Esophagus squamous epithelium (tissue), 5 donors: ENCODE results near the gene APH1B. TPM values are rescaled to one million over a fixed set of nuclear protein-coding genes. Genes with fewer than 3 reads are reported as not detected.

ENCODE experiments used
- DNase-seq: peaks from one replicate; lab custom pipeline; 2025; lab: John Stamatoyannopoulos, UW
- H3K27ac ChIP-seq, 4 donors: fragments of 200-600 bp; sonication (generic); one replicate each; pipeline ENCODE4 v1.5.1; 2016 to 2019; ENCODE audit warnings: mild to moderate bottlenecking in 1 of 4
- H3K27me3 ChIP-seq, 4 donors: fragments of 200-600 bp; sonication (generic); 1 replicate in 3 of 4; 2 replicates in 1 of 4; pipeline versions ENCODE4 v1.5.1 to v1.6.0; 2017 to 2021; ENCODE audit warnings: antibody characterized with exemption in 1 of 4
- H3K36me3 ChIP-seq, 3 donors: fragments of 200-600 bp; sonication (generic); one replicate each; pipeline ENCODE4 v1.5.1; 2016 to 2019
- H3K4me1 ChIP-seq, 3 donors: fragments of 200-600 bp; sonication (generic); one replicate each; pipeline ENCODE4 v1.5.1; 2017 to 2019
- H3K4me3 ChIP-seq, 4 donors: fragments of 200-600 bp; sonication (generic); 1 replicate in 3 of 4; 2 replicates in 1 of 4; pipeline ENCODE4 v1.5.1; 2016 to 2019; ENCODE audit warnings: mild to moderate bottlenecking in 2 of 4, moderate library complexity in 1 of 4
- H3K9me3 ChIP-seq, 3 donors: fragments of 200-600 bp; sonication (generic); one replicate each; pipeline ENCODE4 v1.5.1; 2016 to 2019
- CTCF ChIP-seq, 6 experiments: fragments of 450-650 bp in 4 of 6; fragments of 200-600 bp in 2 of 6; sonication (generic) in 2 of 6; IDR thresholded peaks; one replicate each; pipeline ENCODE4 v1.5.1; 2016 to 2019; ENCODE audit warnings: antibody characterized with exemption in 6 of 6, mild to moderate bottlenecking in 4 of 6, moderate library complexity in 4 of 6
- POLR2A ChIP-seq, 4 donors: fragments of 450-650 bp; IDR thresholded peaks; one replicate each; pipeline ENCODE4 v1.6.1; 2017; ENCODE audit warnings: antibody characterized with exemption in 4 of 4, mild to moderate bottlenecking in 4 of 4, moderate library complexity in 3 of 4
- WGBS, 2 donors: methylation state at CpG; one replicate each; pipeline ENCODE4 v1.1.5; 2018; 5-methylcytosine and 5-hydroxymethylcytosine counted together
- intact Hi-C: fragments of 100-400 bp; cut with DNase I; formaldehyde crosslinking; loops from one replicate; pipeline ENCODE4 v1.15.0; 2022
- total RNA-seq, 4 donors: library from RNA; depleted of rRNA; stranded (reverse); fragments of >200 nt; gene quantifications; one replicate each; pipeline ENCODE4 v1.1.0, GENCODE V29; 2016
- donor health status: DM: yes; HTN: yes; CAD: no.

APH1B gene
- total RNA-seq, 4 donors from 2014 or later: 0.53 to 7.8 (median 3.3) TPM

GRCh38 chr15:63264688-63265293 is 12.6 kb upstream of the APH1B start:
- DNase-seq: no peak
- no peaks in the 10 kb centered on the region for H3K4me1 ChIP-seq
- no peak overlapping the region for H3K4me3 ChIP-seq
- intact Hi-C loops: no loop called here
- no peaks in the 10 kb centered on the region for H3K27me3 ChIP-seq
- TF ChIP-seq CTCF (IDR thresholded peaks at IDR 0.05) (no peak), POLR2A (IDR thresholded peaks at IDR 0.05) (no peak)
- WGBS, 2 donors: 71 to 80% methylated on average over 1 of the region's 1 CpG
- no peak overlapping the region for H3K27ac ChIP-seq
- peaks cover 0 to 46% (median 4%) of the 10 kb centered on the region in 3 donors for H3K36me3 ChIP-seq
- no peaks in the 10 kb centered on the region for H3K9me3 ChIP-seq

- DNase-seq: no peak
- 81 to 93% methylated on average over 3 of the region's 3 CpGs for WGBS, 2 donors
- no peaks in the 10 kb centered on the region for H3K27me3 ChIP-seq
- H3K9me3 ChIP-seq: no peaks in the 10 kb centered on the region
- H3K36me3 ChIP-seq: no peaks in the 10 kb centered on the region
- TF ChIP-seq CTCF (IDR thresholded peaks at IDR 0.05) (no peak), POLR2A (IDR thresholded peaks at IDR 0.05) (no peak)
- no peak overlapping the region for H3K27ac ChIP-seq
- no peak overlapping the region for H3K4me3 ChIP-seq
- intact Hi-C loops: loop anchor here (10.0 kb wide), 1 partner anchor 110 kb away; no protein-coding TSS in a partner anchor
- H3K4me1 ChIP-seq: peaks cover 5 to 20% (median 5%) of the 10 kb centered on the region in 3 donors
These were observed 3.0 kb upstream of the APH1B start for GRCh38 chr15:63274427-63274826.

- H3K4me3 ChIP-seq: peak overlapping the region; percentile 60 to 95 (median 83)
- WGBS, 2 donors: 10 to 20% methylated on average over 11 of the region's 11 CpGs
- peaks cover 0 to 8% (median 0%) of the 10 kb centered on the region in 3 donors for H3K36me3 ChIP-seq
- intact Hi-C loops: loop anchor here (10.0 kb wide), 1 partner anchor 112 kb away; no protein-coding TSS in a partner anchor
- H3K27me3 ChIP-seq: no peaks in the 10 kb centered on the region
- H3K4me1 ChIP-seq: peaks cover 5 to 22% (median 5%) of the 10 kb centered on the region in 3 donors
- DNase-seq: no peak
- no peaks in the 10 kb centered on the region for H3K9me3 ChIP-seq
- TF ChIP-seq CTCF (IDR thresholded peaks at IDR 0.05): no peak
- no peak for TF ChIP-seq POLR2A (IDR thresholded peaks at IDR 0.05)
- H3K27ac ChIP-seq: peak overlapping the region; percentile 80 to 94 (median 90)
These were observed 915 bp upstream of the APH1B start for GRCh38 chr15:63276342-63277037.

- H3K27ac ChIP-seq: peak overlapping the region; percentile 80 to 94 (median 90)
- peak overlapping the region; percentile 60 to 95 (median 83) for H3K4me3 ChIP-seq
- H3K27me3 ChIP-seq: no peaks in the 10 kb centered on the region
- H3K9me3 ChIP-seq: no peaks in the 10 kb centered on the region
- peaks cover 0 to 8% (median 0%) of the 10 kb centered on the region in 3 donors for H3K36me3 ChIP-seq
- H3K4me1 ChIP-seq: peaks cover 5 to 33% (median 5%) of the 10 kb centered on the region in 3 donors
- TF ChIP-seq CTCF (IDR thresholded peaks at IDR 0.05) (no peak), POLR2A (IDR thresholded peaks at IDR 0.05) (no peak)
- DNase-seq: no peak
- 6 to 7% methylated on average over 16 to 17 of the region's 17 CpGs for WGBS, 2 donors
- intact Hi-C loops: loop anchor here (10.0 kb wide), 1 partner anchor 113 kb away; no protein-coding TSS in a partner anchor
These were observed 570 bp downstream of the APH1B start for GRCh38 chr15:63277893-63278456.

GRCh38 chr15:63283126-63283525 is 5.7 kb downstream of the APH1B start:
- TF ChIP-seq POLR2A (IDR thresholded peaks at IDR 0.05) (no peak), CTCF (IDR thresholded peaks at IDR 0.05) (no peak)
- no peak for DNase-seq
- no peaks in the 10 kb centered on the region for H3K27me3 ChIP-seq
- H3K4me3 ChIP-seq: no peak overlapping the region
- peaks cover 0 to 32% (median 4%) of the 10 kb centered on the region in 3 donors for H3K36me3 ChIP-seq
- no peaks in the 10 kb centered on the region for H3K9me3 ChIP-seq
- 81 to 87% methylated on average over 9 of the region's 9 CpGs for WGBS, 2 donors
- H3K4me1 ChIP-seq: peaks cover 0 to 22% (median 3%) of the 10 kb centered on the region in 3 donors
- no peak overlapping the region for H3K27ac ChIP-seq
- intact Hi-C loops: no loop called here
